HEK293T (cell line): ENCODE measurements around the gene PTCHD1.

Source experiments
- BHLHE40 ChIP-seq: fragments of 450-650 bp; IDR thresholded peaks from 2 replicates; pipeline ENCODE4 v1.6.1; 2016; ENCODE audit warnings: mild to moderate bottlenecking, moderate library complexity, borderline replicate concordance
- ELF4 ChIP-seq: fragments of 450-650 bp; IDR thresholded peaks from 2 replicates; pipeline ENCODE4 v1.6.1; 2017; ENCODE audit warnings: antibody characterized with exemption
- FOXA1 ChIP-seq: fragments of 450-650 bp; IDR thresholded peaks from 2 replicates; pipeline ENCODE4 v1.6.1; 2016; ENCODE audit warnings: mild to moderate bottlenecking
- FOXK2 ChIP-seq: fragments of 450-650 bp; IDR thresholded peaks from 2 replicates; pipeline ENCODE4 v1.6.1; 2016; ENCODE audit warnings: mild to moderate bottlenecking
- FOXM1 ChIP-seq: fragments of 450-650 bp; IDR thresholded peaks from 2 replicates; pipeline ENCODE4 v1.6.1; 2017; ENCODE audit warnings: mild to moderate bottlenecking, borderline replicate concordance
- HDGF ChIP-seq: fragments of 450-650 bp; IDR thresholded peaks from 2 replicates; pipeline ENCODE4 v1.6.1; 2017; ENCODE audit warnings: antibody characterized with exemption, borderline replicate concordance
- LEF1 ChIP-seq: fragments of 450-650 bp; IDR thresholded peaks from 2 replicates; pipeline ENCODE4 v1.6.1; 2017; ENCODE audit warnings: mild to moderate bottlenecking, borderline replicate concordance
- SP1 ChIP-seq: fragments of 450-650 bp; IDR thresholded peaks from 2 replicates; pipeline ENCODE4 v1.6.1; 2017
- SUZ12 ChIP-seq: fragments of 450-650 bp; IDR thresholded peaks from 2 replicates; pipeline ENCODE4 v1.6.1; 2016; ENCODE audit warnings: mild to moderate bottlenecking
- TARDBP ChIP-seq: fragments of 450-650 bp; IDR thresholded peaks from 2 replicates; pipeline ENCODE4 v1.6.1; 2016
- ZNF384 ChIP-seq: fragments of 450-650 bp; IDR thresholded peaks from 2 replicates; pipeline ENCODE4 v1.6.1; 2016
- TF ChIP-seq, protein P1 (sequence below): fragments of 450-650 bp; IDR thresholded peaks from 2 replicates; pipeline ENCODE4 v1.6.1; 2016

DNA sequence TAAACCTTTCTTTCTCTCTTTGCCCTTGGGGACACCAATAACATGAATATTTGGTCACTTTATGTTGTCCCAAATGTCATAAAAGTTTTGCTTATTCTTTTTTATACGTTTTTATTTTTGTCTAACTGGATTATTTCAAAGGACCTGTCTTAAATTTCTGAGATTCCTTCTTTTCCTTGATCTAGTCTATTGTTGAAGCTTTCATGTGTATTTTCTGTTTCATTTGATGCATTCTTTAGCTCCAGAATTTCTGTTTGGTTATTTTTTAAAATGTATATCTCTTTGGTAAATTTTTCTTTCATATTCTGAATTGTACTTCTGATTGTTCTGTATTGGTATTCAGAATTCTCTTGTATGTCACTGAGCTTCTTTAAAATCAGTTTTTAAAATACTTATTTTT is 88.3 kb downstream of the PTCHD1 start:
- TF ChIP-seq HDGF (no peak), FOXM1 (no peak), LEF1 (no peak), SUZ12 (no peak), ZNF384 (no peak), ELF4 (no peak), FOXA1 (no peak), SP1 (no peak), FOXK2 (no peak), BHLHE40 (no peak), TARDBP (no peak)
- TF ChIP-seq, protein P1, sequence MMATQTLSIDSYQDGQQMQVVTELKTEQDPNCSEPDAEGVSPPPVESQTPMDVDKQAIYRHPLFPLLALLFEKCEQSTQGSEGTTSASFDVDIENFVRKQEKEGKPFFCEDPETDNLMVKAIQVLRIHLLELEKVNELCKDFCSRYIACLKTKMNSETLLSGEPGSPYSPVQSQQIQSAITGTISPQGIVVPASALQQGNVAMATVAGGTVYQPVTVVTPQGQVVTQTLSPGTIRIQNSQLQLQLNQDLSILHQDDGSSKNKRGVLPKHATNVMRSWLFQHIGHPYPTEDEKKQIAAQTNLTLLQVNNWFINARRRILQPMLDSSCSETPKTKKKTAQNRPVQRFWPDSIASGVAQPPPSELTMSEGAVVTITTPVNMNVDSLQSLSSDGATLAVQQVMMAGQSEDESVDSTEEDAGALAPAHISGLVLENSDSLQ, result no peak
